SK-N-SH (cell line): ENCODE measurements around the gene CCDC40. TPM values are rescaled to one million over a fixed set of nuclear protein-coding genes. Genes with fewer than 3 reads are reported as not detected.

ENCODE experiments used
- CTCF ChIA-PET: fragments of 300-600, 350-600 bp; formaldehyde crosslinking; extraction: SDS; loops from one replicate; lab custom pipeline; 2021; lab: Yijun Ruan, JAX
- POLR2A ChIA-PET: fragments of 350-600 bp; sonication (Branson Sonifier 250); formaldehyde crosslinking; extraction: SDS; loops from one replicate; lab custom pipeline; 2020; ENCODE audit warnings: antibody characterized with exemption, inconsistent platforms; lab: Yijun Ruan, JAX
- DNase-seq: peaks from one replicate; pipeline ENCODE4 v3.0.0; 2012
- H2AFZ ChIP-seq: fragments of 200-600 bp; sonication (generic); 2 replicates; pipeline ENCODE4 v1.8.1; 2016; ENCODE audit warnings: antibody characterized with exemption, mild to moderate bottlenecking, low read depth
- H3F3A ChIP-seq: fragments of 200-600 bp; sonication (generic); replicated peaks from 2 replicates; pipeline ENCODE3; 2016; ENCODE audit warnings: antibody characterized with exemption, mild to moderate bottlenecking; ENCODE audit not compliant: insufficient read depth
- H3K27ac ChIP-seq, 2 experiments: fragments of 200-500 bp in 1 of 2; fragments of 200-600 bp in 1 of 2; sonication (Bioruptor generic) in 1 of 2; sonication (generic), shearing (Covaris generic) in 1 of 2; 2 replicates each; pipeline versions ENCODE4 v1.5.1 to v1.6.1; 2014 to 2016; ENCODE audit warnings: low read depth in 2 of 2, inconsistent platforms in 1 of 2, low read length in 1 of 2, mild to moderate bottlenecking in 1 of 2, mixed read lengths in 1 of 2
- H3K27me3 ChIP-seq: fragments of 200-600 bp; sonication (generic), shearing (Covaris generic); 2 replicates; pipeline ENCODE4 v1.6.1; 2016; ENCODE audit warnings: mixed run types; ENCODE audit not compliant: insufficient read depth
- H3K36me3 ChIP-seq, 2 experiments: fragments of 200-500 bp in 1 of 2; fragments of 200-600 bp in 1 of 2; sonication (Bioruptor generic) in 1 of 2; sonication (generic) in 1 of 2; replicated peaks in 1 of 2; 2 replicates each; pipeline versions ENCODE3 to v1.5.1; 2014 to 2016; ENCODE audit warnings: low read length in 1 of 2, mild to moderate bottlenecking in 1 of 2; ENCODE audit not compliant: insufficient read depth in 2 of 2, control insufficient read depth in 1 of 2
- H3K4me1 ChIP-seq, 2 experiments: fragments of 200-500 bp in 1 of 2; fragments of 200-600 bp in 1 of 2; sonication (Bioruptor generic) in 1 of 2; sonication (generic), shearing (Covaris generic) in 1 of 2; 2 replicates each; pipeline versions ENCODE4 v1.5.1 to v1.6.1; 2014 to 2016; ENCODE audit warnings: low read depth in 1 of 2, low read length in 1 of 2, mixed run types in 1 of 2; ENCODE audit not compliant: insufficient read depth in 2 of 2, control insufficient read depth in 1 of 2
- H3K4me2 ChIP-seq: fragments of 200-600 bp; sonication (generic), shearing (Covaris generic); 2 replicates; pipeline ENCODE4 v1.6.1; 2017; ENCODE audit warnings: mixed run types
- H3K4me3 ChIP-seq, 2 experiments: fragments of 200-500 bp in 1 of 2; fragments of 200-600 bp in 1 of 2; sonication (Bioruptor generic) in 1 of 2; sonication (generic), shearing (Covaris generic) in 1 of 2; 2 replicates each; pipeline versions ENCODE4 v1.5.1 to v1.8.1; 2014 to 2016; ENCODE audit warnings: low read depth in 2 of 2, inconsistent platforms in 1 of 2, low read length in 1 of 2, mild to moderate bottlenecking in 1 of 2, mixed read lengths in 1 of 2, moderate library complexity in 1 of 2
- H3K79me2 ChIP-seq: fragments of 200-600 bp; sonication (generic); 2 replicates; pipeline ENCODE4 v1.8.1; 2017; ENCODE audit warnings: mild to moderate bottlenecking; ENCODE audit not compliant: insufficient read depth
- H3K9ac ChIP-seq: fragments of 200-600 bp; sonication (generic); 2 replicates; pipeline ENCODE4 v1.6.1; 2017; ENCODE audit warnings: mixed run types
- H3K9me2 ChIP-seq: fragments of 200-600 bp; sonication (generic); 2 replicates; pipeline ENCODE4 v1.6.1; 2017; ENCODE audit warnings: mixed run types
- H3K9me3 ChIP-seq: fragments of 200-600 bp; sonication (generic); 2 replicates; pipeline ENCODE4 v1.6.1; 2017; ENCODE audit warnings: mixed run types, mild to moderate bottlenecking, moderate library complexity
- H4K20me1 ChIP-seq: fragments of 200-600 bp; sonication (generic); 2 replicates; pipeline ENCODE4 v1.6.1; 2017; ENCODE audit warnings: mild to moderate bottlenecking, mixed run types; ENCODE audit not compliant: insufficient read depth
- FOSL2 ChIP-seq: IDR thresholded peaks from 2 replicates; pipeline ENCODE4 v1.4.0; 2012; ENCODE audit warnings: low read depth, mild to moderate bottlenecking, moderate library complexity, borderline replicate concordance
- IRF3 ChIP-seq: fragments of 150-350 bp; IDR thresholded peaks from 2 replicates; pipeline ENCODE4 v1.6.1; 2016; ENCODE audit warnings: mild to moderate bottlenecking, low read depth, low read length
- JUND ChIP-seq: IDR thresholded peaks from 2 replicates; pipeline ENCODE4 v1.4.0; 2012
- MAX ChIP-seq: IDR thresholded peaks from 2 replicates; pipeline ENCODE4 v1.4.0; 2012; ENCODE audit warnings: low read depth
- MEF2A ChIP-seq: IDR thresholded peaks from 2 replicates; pipeline ENCODE4 v1.4.0; 2012; ENCODE audit warnings: low read depth, borderline replicate concordance
- MXI1 ChIP-seq: IDR thresholded peaks from 2 replicates; pipeline ENCODE4 v1.6.1; 2012; ENCODE audit warnings: mild to moderate bottlenecking, low read depth, low read length, improper control_type of control experiment
- REST ChIP-seq: IDR thresholded peaks from 2 replicates; pipeline ENCODE4 v1.6.1; 2012; ENCODE audit warnings: mild to moderate bottlenecking, low read depth, low read length, moderate library complexity
- RXRA ChIP-seq: IDR thresholded peaks from 2 replicates; pipeline ENCODE4 v1.4.0; 2012; ENCODE audit warnings: low read depth, mild to moderate bottlenecking, borderline replicate concordance
- TAF1 ChIP-seq: IDR thresholded peaks from 2 replicates; pipeline ENCODE4 v1.6.1; 2012; ENCODE audit warnings: low read depth, mild to moderate bottlenecking, low read length, moderate library complexity, borderline replicate concordance
- YY1 ChIP-seq: IDR thresholded peaks from 2 replicates; pipeline ENCODE4 v1.4.0; 2012; ENCODE audit warnings: low read depth, mild to moderate bottlenecking
- WGBS: methylation state at CpG from one replicate; pipeline ENCODE4 v1.1.6; 2017; ENCODE audit warnings: low lambda C conversion rate; 5-methylcytosine and 5-hydroxymethylcytosine counted together
- polyA plus RNA-seq, 3 experiments: library from polyadenylated mRNA; depleted of rRNA; stranded (reverse); fragments of >200 nt; gene quantifications; 2 replicates each; pipeline ENCODE4 v1.2.3, GENCODE V29; 2012

Gene CCDC40
- polyA plus RNA-seq, 1 of the 3 experiments (the other 2 are of a cell fraction), result 17.3 TPM

- peaks cover 35% of the 10 kb centered on the region for H4K20me1 ChIP-seq
- WGBS, result 95% methylated on average over 2 of the region's 2 CpGs
Measured at GRCh38 chr17:80021600-80021999, 14.8 kb upstream of the CCDC40 start.

More at GRCh38 chr17:80021600-80021999, 14.8 kb upstream of the CCDC40 start:
- peaks cover 12% of the 10 kb centered on the region for H3F3A ChIP-seq
- ChIA-PET POLR2A (interaction anchor here (2.4 kb wide), 1 partner anchor 12 kb away, joined by 8 read pairs; no protein-coding TSS in a partner anchor), CTCF (interaction anchor here (1.1 to 4.5 kb wide), 3 partner anchors 12 to 22 kb away, joined by 3 to 62 read pairs (median 16); no protein-coding TSS in a partner anchor)
- H3K36me3 ChIP-seq, result no peaks in the 10 kb centered on the region
- no peak for DNase-seq
- peaks cover 64% of the 10 kb centered on the region for H3K79me2 ChIP-seq
- no peak overlapping the region for H3K9ac ChIP-seq
- H3K9me3 ChIP-seq, result no peaks in the 10 kb centered on the region
- H3K4me3 ChIP-seq, result no peak overlapping the region
- no peak overlapping the region for H3K4me2 ChIP-seq
- H3K27me3 ChIP-seq, result no peaks in the 10 kb centered on the region
- no peak overlapping the region for H2AFZ ChIP-seq
- H3K4me1 ChIP-seq, result peaks cover 0 to 2% of the 10 kb centered on the region in 2 experiments; a peak in 1 of 4 replicates
- H3K9me2 ChIP-seq, result no peaks in the 10 kb centered on the region
- TF ChIP-seq TAF1 (no peak), MXI1 (no peak), JUND (no peak), FOSL2 (no peak), MAX (no peak), RXRA (no peak), MEF2A (no peak), YY1 (no peak), REST (no peak), IRF3 (no peak)
- H3K27ac ChIP-seq, result no peak overlapping the region
